Left kidney (tissue), 2 donors: Measurements from ENCODE around the gene C16orf96. TPM values are rescaled to one million over a fixed set of nuclear protein-coding genes. Genes with fewer than 3 reads are reported as not detected.

Experiments used
- DNase-seq: peaks from one replicate; pipeline ENCODE4 v3.0.0-alpha.2; 2013
- polyA plus RNA-seq: library from polyadenylated mRNA; unstranded; fragments of 120-200 nt; gene quantifications from one replicate; pipeline ENCODE4 v1.2.1, GENCODE V29; 2013; ENCODE audit not compliant: insufficient read length

Gene C16orf96
- polyA plus RNA-seq, 1 donor: 0.33 TPM

GRCh38 chr16:4601864-4602186 lies 45.7 kb downstream of the C16orf96 start:
- no peak for DNase-seq

DNA sequence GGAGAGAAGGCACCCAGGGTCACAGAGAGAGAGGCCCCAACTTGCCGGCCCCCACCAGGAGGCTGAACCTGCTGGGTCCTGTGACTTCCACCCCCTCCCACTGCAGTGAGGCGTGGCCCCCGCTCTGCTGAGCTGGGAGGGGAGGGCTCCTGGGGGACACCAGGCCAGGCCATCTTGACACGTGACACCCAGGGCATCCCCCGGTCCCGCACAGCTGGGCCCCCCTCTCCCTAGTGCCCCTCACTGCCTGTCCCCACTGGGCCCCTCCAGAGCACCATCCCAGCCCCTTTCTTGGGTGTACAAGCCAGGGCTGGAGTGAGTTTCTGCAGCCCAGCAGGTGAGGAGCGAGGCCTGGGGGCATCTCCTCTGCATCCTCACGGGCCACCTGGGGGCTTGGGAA lies 46.2 kb downstream of the C16orf96 start:
- no peak for DNase-seq

DNA sequence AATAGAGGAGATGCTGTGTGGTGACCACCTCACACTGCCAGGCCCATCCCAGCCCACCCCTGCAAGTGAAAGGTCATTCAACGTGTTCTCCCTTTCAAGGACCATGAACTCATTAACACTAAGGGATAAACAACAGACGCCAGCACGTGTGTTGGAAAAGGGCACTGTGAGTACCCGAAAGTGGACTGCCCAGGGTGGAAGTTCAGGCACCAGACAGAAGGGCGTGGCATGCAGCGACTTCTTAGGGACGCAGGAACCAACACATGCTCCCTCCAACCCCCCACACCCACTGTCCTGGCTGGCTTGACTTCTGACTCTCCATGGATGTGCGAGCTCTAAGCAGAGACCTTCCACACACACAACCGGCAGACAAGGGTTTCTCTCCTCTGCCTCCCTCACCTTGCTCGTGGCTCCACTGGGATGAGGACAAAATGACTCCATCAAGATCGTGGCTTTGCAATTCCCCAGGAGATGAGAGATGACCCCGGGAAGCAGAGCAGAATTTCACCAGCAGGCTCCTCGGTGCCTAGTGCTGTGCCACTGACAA lies 47.6 kb downstream of the C16orf96 start:
- no peak for DNase-seq

DNA sequence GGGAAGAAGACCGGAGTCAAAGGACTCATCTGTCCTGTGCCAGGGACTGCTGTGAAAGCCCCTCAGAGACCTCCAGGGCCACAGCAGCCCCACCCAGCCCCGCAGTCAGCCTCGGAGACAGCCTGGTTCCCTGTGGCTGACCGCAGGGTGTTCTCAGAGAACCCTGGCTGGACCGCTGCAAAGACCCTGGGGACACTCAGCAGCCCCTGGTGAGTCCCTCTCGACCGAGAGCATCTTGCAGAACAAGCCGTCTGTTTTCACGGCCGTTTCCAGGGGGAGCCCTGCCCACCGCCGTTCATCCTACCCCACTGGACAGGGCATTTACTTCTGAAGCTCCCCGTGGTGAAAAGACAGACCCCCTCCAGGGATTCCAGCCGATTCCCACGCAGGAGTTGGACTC lies 48.3 kb downstream of the C16orf96 start:
- no peak for DNase-seq

- no peak for DNase-seq
Observed at GRCh38 chr16:4606354-4606753, 50.2 kb downstream of the C16orf96 start.

DNA sequence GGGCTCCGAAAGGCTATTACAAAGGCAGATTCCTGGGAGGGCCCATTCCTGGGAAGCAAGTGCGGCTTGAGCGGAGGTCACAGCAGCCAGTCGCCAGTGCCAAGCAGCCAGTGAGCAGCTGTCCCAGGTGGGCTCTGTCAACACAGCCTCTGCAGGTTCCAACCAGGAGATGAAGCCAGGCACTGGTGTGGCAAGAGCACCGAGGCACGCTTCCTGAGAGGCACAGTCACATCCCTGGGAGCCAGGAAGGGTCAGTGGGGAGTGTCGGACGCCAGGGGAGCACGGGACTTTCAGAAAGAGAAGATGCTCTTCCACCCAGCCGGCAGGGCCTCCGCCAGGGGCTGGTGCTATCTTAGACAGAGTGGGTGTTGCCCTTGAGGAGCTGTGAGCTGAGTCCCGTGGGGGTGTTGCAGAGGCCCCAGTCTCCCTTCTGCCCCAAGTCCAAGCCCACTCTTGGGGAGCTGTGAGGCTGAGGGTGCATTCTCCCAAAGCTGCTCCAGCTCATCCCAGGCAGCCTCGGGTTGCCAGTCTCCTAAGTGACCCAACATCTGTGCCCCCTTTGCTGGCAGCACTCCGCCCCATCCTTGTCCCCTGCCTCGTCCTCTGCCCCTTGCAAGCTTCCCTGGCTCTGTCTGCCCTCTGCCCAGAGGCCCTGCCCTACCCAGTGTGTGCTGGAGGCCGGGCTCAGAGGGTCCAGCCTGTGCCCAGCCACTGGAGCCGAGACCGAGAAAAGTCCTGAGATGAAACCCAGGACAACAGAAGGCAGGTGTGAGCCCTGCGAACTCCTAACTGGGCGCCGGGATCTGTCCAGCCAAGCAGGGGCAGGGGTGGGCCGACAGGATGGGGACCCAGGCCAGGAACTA lies 51.9 kb downstream of the C16orf96 start:
- no peak for DNase-seq

- no peak for DNase-seq
Observed at GRCh38 chr16:4608704-4608980, 52.5 kb downstream of the C16orf96 start.

DNA sequence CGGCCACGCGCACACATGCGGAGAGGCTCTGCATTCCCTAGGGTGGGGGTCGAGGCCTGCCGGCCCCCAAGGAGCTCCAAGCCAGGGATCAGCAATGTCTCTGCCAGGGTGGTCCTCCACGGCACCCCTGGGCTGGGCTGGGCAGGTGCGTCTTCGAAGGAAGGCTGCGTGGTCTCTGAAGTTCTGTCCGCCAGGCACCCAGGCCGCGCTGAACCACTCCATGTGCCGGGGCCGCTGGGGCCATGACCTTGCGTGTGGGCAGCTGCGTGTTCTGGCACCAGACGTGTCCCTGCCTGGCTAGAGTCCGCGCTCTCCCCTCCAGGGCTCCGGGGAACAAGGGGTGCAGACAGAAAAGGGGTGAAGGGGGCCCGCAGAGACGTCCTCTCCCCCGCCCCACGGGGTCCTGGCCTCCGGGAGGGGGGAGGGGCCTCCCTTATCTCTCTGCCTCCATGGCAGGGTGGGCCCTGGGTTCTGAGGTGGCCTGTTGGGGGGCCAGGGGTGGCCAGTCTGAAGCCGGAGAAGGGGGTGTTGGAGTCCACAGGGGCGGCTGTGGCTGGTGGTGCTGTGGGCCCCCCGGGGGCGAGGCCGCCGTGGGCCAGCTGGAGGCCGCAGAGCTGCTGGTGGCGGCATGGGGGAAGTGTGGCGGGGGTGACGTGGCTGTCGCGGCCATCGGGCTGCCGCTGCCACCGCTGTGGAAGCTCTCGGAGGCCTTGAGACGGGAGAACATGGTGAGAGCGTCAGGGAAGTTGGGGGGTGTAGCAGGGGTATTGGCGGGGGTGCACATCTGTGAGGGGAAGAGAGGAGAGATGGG lies 53.3 kb downstream of the C16orf96 start:
- DNase-seq: no peak

DNA sequence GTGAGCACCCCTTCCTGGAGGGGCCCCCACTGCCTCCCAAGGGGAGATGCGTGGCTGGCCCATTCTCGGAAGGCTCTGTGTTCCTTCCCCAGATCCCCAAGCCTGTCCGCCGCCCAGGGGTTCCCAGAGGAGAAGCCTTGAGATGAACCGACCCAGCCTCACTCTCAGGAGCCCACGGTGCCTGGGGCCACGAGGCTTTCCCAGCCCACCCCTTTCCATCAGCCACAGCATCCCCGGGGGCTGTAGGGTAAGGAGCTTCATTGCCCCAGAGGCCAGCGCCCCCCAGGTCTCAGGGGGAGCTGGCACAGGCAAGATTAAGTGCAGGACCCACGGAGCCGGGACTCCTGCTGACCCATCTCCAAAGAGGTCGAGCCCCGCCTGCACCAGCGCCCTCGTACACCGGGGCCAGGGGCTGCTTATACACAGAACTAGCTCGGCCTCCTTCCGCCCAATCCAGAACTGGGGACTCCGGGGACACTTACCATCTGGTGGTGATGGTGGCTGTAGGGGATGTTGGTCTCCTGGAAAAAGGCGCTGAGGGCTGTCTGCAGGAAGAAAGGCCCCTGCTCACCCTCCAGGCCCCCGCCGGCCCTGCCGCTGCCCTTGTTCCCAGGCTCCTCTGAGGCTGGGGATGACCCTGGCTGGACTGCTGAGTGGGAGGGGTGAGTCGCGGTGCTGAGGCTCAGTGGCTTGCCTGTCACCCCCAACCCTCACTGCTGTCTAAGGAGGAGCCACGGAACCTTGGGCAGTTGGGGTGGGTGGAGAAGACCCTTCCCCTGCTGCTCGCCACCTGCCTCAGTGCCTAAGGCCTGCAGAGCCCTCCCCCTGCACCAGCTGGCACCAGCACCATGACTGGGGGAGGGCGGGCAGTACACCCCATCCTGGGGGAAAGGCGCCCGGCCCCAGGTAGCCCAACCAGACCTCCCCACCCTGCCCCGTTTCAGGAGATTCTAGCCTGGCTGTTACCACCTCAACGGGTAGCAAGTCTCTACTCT lies 54.2 kb downstream of the C16orf96 start:
- no peak for DNase-seq

DNA sequence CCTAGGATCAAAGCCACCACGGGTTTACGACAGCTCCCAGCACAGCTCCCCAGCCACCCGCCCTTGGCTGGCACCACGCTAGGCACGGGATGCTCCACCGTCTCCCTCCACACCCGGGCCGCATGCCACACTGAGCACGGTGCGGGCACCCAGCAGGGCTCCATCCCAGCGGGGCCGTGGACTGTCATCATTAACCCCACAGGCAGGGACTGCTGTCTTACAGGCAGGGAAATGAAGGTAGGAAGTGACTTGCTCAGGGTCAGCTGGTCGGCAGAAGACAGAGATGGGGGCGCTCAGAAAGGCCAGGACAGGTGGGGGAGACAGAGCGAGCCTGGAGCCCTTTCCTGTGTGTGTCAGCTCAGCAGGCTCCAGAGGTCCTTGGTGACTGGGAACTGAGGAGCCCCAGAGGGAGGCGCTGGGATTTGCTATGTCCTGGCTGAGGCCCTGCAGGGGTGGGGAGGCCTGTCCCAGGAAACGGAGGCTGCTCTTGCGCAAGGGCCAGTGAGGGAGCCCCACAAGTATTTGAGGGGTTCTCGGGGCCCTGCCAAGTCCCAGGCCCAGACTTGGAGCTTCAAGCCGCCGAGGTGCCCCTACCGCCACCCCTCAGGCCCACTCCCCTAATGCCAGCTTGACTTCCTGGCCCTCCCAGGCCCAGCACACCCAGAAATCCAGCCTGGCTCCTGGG lies 55.3 kb downstream of the C16orf96 start:
- DNase-seq: no peak

DNA sequence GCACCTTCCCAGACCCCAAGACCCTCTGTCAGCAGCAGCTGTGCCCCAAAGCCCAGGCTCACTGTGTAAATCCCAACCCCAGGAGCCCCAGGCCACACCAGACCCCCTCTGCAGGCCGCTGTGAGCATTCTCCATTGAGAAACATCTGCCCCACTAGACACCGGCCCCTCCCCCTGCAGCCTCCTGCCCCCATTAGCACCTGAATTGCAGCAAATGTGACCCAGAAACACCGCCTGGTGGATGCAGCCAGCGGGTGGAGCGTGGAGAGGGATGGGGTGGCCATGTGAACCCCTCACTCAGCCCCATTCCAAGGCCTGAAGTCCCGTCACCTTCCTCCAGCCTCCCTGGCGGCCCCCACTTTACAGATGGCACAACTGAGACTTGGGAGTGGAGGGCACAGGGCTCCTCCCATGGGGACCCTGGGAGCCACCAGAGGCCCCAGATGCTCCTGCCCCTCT lies 56.4 kb downstream of the C16orf96 start:
- DNase-seq: no peak

- no peak for DNase-seq
Observed at GRCh38 chr16:4612977-4613635, 57.0 kb downstream of the C16orf96 start.

GRCh38 chr16:4613636-4614570 lies 57.8 kb downstream of the C16orf96 start:
- DNase-seq: no peak

DNA sequence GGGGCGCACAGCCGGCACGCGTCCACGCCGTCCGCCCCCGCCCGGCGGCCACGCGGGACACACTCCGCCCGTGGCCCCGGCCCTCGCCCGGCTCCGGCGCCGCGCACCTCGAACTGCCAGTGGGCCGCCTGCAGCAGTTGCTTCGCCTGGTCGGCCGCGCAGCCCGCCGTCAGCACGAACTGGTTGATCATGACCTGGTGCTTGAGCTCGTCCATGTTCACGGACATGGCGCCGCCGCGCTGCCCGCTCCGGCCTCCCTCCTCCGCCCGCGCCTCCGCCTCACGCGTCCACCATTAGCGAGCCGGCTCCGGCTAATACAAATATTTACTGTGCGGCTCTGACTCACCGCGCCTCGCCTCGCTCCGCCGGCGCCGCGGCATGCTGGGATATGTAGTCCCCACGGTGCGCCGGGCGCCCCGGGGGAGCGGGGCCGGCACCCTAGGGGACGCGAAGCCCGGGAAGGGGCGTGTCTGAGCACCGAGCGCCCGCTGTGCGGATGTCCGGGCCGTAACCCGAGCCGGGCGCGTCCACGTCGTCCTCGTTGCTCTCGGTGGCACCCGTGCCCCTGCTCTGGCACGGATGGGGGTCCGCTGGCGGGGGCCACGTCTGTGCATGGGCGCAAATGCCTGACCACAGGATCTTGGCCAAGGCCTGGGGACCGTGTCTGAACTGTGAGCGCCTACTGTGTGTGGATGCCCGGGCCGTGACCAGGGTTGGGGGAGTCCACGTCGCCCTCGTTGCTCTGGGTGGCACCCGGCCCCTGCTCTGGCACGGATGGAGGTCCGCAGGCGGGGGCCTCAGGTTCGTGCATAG lies 58.6 kb downstream of the C16orf96 start, which contains the start of gene UBALD1:
TSS of gene UBALD1 (minus strand) at position 318 of the 813 bp plus-strand sequence. CDS start at position 227, 91 bp downstream.
- DNase-seq: peak; percentile 79

DNA sequence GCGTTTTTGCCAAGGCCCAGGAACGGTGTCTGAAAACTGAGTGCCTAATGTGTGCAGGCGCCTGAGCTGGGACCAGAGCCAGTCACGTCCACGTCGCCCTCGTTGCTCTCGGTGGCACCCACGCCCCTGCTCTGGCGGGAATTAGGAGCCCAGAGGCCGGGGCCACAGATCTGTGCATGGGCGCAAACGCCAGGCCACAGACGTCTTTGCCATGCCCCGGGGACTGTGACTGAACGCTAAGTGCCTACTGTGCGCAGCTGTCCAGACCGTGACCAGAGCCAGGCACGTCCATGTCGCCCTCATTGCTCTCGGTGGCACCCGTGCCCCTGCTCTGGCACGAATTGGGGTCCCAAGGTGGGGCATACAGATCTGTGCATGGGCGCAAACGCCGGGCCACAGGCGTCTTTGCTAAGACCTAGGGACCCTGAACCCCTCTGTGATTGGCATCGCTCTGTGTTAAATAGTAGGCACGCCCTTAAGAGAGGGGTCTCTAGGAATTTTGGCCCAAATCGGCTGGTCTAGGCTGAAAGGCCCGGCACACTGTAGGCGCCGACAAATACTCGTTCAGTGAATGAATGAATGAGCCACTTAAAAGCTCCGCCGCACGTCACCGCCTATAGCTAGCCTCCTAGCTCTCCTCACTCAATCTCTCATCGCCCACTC lies 59.4 kb downstream of the C16orf96 start:
- no peak for DNase-seq

- peak; percentile 100 for DNase-seq
Observed at GRCh38 chr16:4616047-4616811, 60.1 kb downstream of the C16orf96 start.

GRCh38 chr16:4617880-4618279 lies 61.7 kb downstream of the C16orf96 start:
- DNase-seq: no peak
